HCT116 (cell line): Measurements from ENCODE around the gene IL1B. TPM values are rescaled to one million over a fixed set of nuclear protein-coding genes. Genes with fewer than 3 reads are reported as not detected.
"Not testable (repeated sequence)": the region's sequence is repeated elsewhere in the genome, so short reads cannot be mapped to it uniquely, and the experiment has no call there.

ENCODE experiments used
- ATAC-seq: fragments of 200-7000 bp; cut with Tn5 transposase; 2 replicates; pipeline ENCODE4 v1.9.1; 2020; ENCODE audit warnings: mild to moderate bottlenecking, moderate library complexity
- BruUV-seq: library from RNA; stranded (reverse); fragments of 400-500 nt; replicated peaks from 2 replicates; lab custom pipeline; 2021; lab: Mats Ljungman, UMichigan
- CTCF ChIA-PET: fragments of 300-600 bp; sonication (Branson Sonifier 250); formaldehyde crosslinking; loops from one replicate; lab custom pipeline; 2021; ENCODE audit warnings: antibody characterized with exemption; lab: Charles Lee
- POLR2A ChIA-PET: fragments of 300-600, 350-600 bp; sonication (Branson Sonifier 250); formaldehyde crosslinking; loops from one replicate; lab custom pipeline; 2021; ENCODE audit warnings: antibody characterized with exemption; lab: Charles Lee
- RAD21 ChIA-PET, 2 experiments: fragments of 300-600 bp; sonication (Branson Sonifier 250); formaldehyde crosslinking; loops; one replicate each; lab custom pipeline; 2023; ENCODE audit warnings: low total read pairs in 2 of 2; ENCODE audit not compliant: uncharacterized antibody in 2 of 2, unreplicated experiment in 2 of 2, low non-redundant PET in 1 of 2; lab: Charles Lee
- DNase-seq: peaks from one replicate; pipeline ENCODE4 v3.0.0-alpha.2; 2010; ENCODE audit warnings: low read depth, low spot score
- H2AFZ ChIP-seq: fragments of 200-600 bp; shearing (Covaris generic), sonication (generic); 2 replicates; pipeline ENCODE4 v1.6.1; 2017; ENCODE audit warnings: low read depth, mixed run types, mixed read lengths, antibody characterized with exemption, low read length; ENCODE audit not compliant: poor library complexity, severe bottlenecking
- H3K27ac ChIP-seq: 2 replicates; pipeline ENCODE4 v1.5.1; 2012; ENCODE audit warnings: low read depth, low read length
- H3K27me3 ChIP-seq: fragments of 200-600 bp; sonication (generic); 2 replicates; pipeline ENCODE4 v1.6.1; 2016; ENCODE audit warnings: mixed run types, low read length, mixed read lengths; ENCODE audit not compliant: insufficient read depth
- H3K36me3 ChIP-seq, 2 experiments: fragments of 200-500 bp in 1 of 2; fragments of 200-600 bp in 1 of 2; sonication (Bioruptor generic) in 1 of 2; sonication (generic) in 1 of 2; 2 replicates each; pipeline versions ENCODE4 v1.5.1 to v1.6.1; 2014 to 2016; ENCODE audit warnings: low read length in 2 of 2, inconsistent platforms in 1 of 2, mixed read lengths in 1 of 2, mixed run types in 1 of 2; ENCODE audit not compliant: insufficient read depth in 2 of 2, control insufficient read depth in 1 of 2
- H3K4me1 ChIP-seq, 2 experiments: fragments of 200-600 bp in 1 of 2; sonication (generic) in 1 of 2; 2 replicates each; pipeline versions ENCODE4 v1.5.1 to v1.6.1; 2012 to 2017; ENCODE audit warnings: low read length in 2 of 2, inconsistent platforms in 1 of 2, mild to moderate bottlenecking in 1 of 2, mixed read lengths in 1 of 2, mixed run types in 1 of 2, moderate library complexity in 1 of 2; ENCODE audit not compliant: insufficient read depth in 2 of 2, control insufficient read depth in 1 of 2
- H3K4me2 ChIP-seq: fragments of 200-600 bp; sonication (generic); 2 replicates; pipeline ENCODE4 v1.6.1; 2017; ENCODE audit warnings: mixed run types, low read length, mixed read lengths
- H3K4me3 ChIP-seq, 2 experiments: fragments of 200-600 bp in 1 of 2; sonication (generic) in 1 of 2; replicated peaks in 1 of 2; 2 replicates each; pipeline ENCODE4 v1.5.1; 2011 to 2016; ENCODE audit warnings: low read length in 2 of 2, control low read depth in 1 of 2, low read depth in 1 of 2, mild to moderate bottlenecking in 1 of 2, mixed read lengths in 1 of 2, mixed run types in 1 of 2
- H3K79me2 ChIP-seq: fragments of 200-600 bp; sonication (generic); 2 replicates; pipeline ENCODE4 v1.6.1; 2017; ENCODE audit warnings: mild to moderate bottlenecking, mixed run types, low read length, moderate library complexity, mixed read lengths; ENCODE audit not compliant: insufficient read depth
- H3K9ac ChIP-seq: fragments of 200-600 bp; sonication (generic); 2 replicates; pipeline ENCODE4 v1.6.1; 2016; ENCODE audit warnings: low read length, mixed read lengths
- H3K9me2 ChIP-seq: fragments of 200-600 bp; sonication (generic), shearing (Covaris generic); 2 replicates; pipeline ENCODE4 v1.6.1; 2017; ENCODE audit warnings: mixed run types, mild to moderate bottlenecking, moderate library complexity; ENCODE audit not compliant: insufficient read depth
- H3K9me3 ChIP-seq, 2 experiments: fragments of 200-500 bp in 1 of 2; fragments of 200-600 bp in 1 of 2; sonication (Bioruptor generic) in 1 of 2; sonication (generic) in 1 of 2; 2 replicates each; pipeline ENCODE4 v1.6.1; 2014 to 2017; ENCODE audit warnings: low read length in 2 of 2, mixed read lengths in 2 of 2, inconsistent platforms in 1 of 2, low read depth in 1 of 2, mild to moderate bottlenecking in 1 of 2, mixed run types in 1 of 2, moderate library complexity in 1 of 2; ENCODE audit not compliant: control insufficient read depth in 1 of 2, insufficient read depth in 1 of 2
- H4K20me1 ChIP-seq: fragments of 200-600 bp; sonication (generic), shearing (Covaris generic); 2 replicates; pipeline ENCODE4 v1.6.1; 2017; ENCODE audit warnings: mixed run types, mild to moderate bottlenecking, moderate library complexity; ENCODE audit not compliant: insufficient read depth
- CBX3 ChIP-seq: IDR thresholded peaks from 2 replicates; pipeline ENCODE4 v1.6.1; 2012; ENCODE audit warnings: low read depth
- EGR1 ChIP-seq: IDR thresholded peaks from 2 replicates; pipeline ENCODE4 v1.6.1; 2012; ENCODE audit warnings: low read depth
- ELF1 ChIP-seq: IDR thresholded peaks from 2 replicates; pipeline ENCODE4 v1.6.1; 2012; ENCODE audit warnings: low read depth, borderline replicate concordance
- FOSL1 ChIP-seq: IDR thresholded peaks from 2 replicates; pipeline ENCODE4 v1.6.1; 2012; ENCODE audit warnings: low read depth
- POLR2A ChIP-seq: IDR thresholded peaks from 2 replicates; pipeline ENCODE4 v1.7.0; 2011; ENCODE audit warnings: borderline replicate concordance; ENCODE audit not compliant: insufficient read depth, insufficient read length; ENCODE audit errors: extremely low read depth
- SRF ChIP-seq: IDR thresholded peaks from 2 replicates; pipeline ENCODE4 v1.6.1; 2012; ENCODE audit warnings: low read depth
- ZNF274 ChIP-seq: fragments of 200-500 bp; sonication (Bioruptor generic); IDR thresholded peaks from 2 replicates; pipeline ENCODE4 v1.6.1; 2014; ENCODE audit warnings: mild to moderate bottlenecking, low read depth, low read length, inconsistent platforms
- intact Hi-C: fragments of 100-400 bp; cut with micrococcal nuclease; formaldehyde crosslinking; loops from 2 replicates; pipeline ENCODE4 v1.10.0; 2022
- total RNA-seq: library from RNA; stranded (reverse); gene quantifications from one replicate; pipeline ENCODE4 v1.2.1, GENCODE V29; 2021; ENCODE audit not compliant: unreplicated experiment
- TF ChIP-seq, protein P1 (sequence below): IDR thresholded peaks from 2 replicates; pipeline ENCODE4 v1.6.1; 2012

The IL1B gene
- total RNA-seq, 1 experiment from 2014 or later = not detected

DNA sequence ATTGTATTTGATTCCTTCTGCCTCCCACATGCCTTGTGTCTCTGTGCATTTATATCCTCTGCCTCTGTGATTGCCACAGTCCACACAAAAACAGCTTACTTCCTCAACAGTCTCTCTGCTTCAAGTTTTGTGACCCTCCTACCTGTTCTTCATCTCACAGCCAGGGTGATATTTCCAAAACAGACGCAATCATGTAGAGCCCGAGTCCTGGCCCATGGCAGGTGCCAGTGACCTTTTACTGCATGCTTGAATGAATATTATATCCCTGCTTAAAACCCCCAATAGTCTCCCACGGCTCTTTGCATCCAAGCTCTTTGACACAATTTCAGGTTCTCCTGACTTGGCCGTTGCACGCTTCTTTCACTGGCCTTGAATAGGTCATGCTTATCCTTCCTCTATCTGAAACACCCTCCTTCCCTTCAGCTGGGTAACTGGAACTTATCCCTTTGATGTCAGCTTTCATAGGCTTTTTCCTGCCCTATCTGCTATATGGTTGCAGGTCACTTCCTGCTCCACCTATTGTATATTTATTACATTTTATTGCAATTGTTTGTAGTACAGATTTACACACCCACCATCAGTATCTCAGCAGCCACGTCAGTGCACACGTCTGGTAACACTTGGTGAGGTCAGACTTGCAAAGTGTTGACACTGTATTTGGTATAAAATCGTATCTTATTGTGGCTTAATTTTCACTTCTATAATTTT is 29.7 kb upstream of the IL1B start:
- CTCF ChIA-PET = no interaction called here
- Histone ChIP-seq H3K9me3 (peaks cover 0 to 3% of the 10 kb centered on the region in 2 experiments; a peak in 1 of 4 replicates), H4K20me1 (no peaks in the 10 kb centered on the region), H3K4me2 (no peak overlapping the region), H3K9me2 (no peaks in the 10 kb centered on the region), H2AFZ (no peak overlapping the region), H3K9ac (no peak overlapping the region), H3K4me3 (no peak overlapping the region), H3K27me3 (no peaks in the 10 kb centered on the region; the same call in 1 of the 2 replicates), H3K27ac (no peak overlapping the region), H3K79me2 (no peaks in the 10 kb centered on the region), H3K36me3 (no peaks in the 10 kb centered on the region)
- BruUV-seq = no TSS peak
- ATAC-seq = no peak
- POLR2A ChIA-PET = no interaction called here
- intact Hi-C loops = no loop called here
- no peak for DNase-seq
- RAD21 ChIA-PET = no interaction called here
- TF ChIP-seq CBX3 (no peak), ELF1 (no peak), ZNF274 (no peak), POLR2A (no peak), EGR1 (no peak)
- TF ChIP-seq, protein P1, sequence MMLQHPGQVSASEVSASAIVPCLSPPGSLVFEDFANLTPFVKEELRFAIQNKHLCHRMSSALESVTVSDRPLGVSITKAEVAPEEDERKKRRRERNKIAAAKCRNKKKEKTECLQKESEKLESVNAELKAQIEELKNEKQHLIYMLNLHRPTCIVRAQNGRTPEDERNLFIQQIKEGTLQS = no peak
- TF ChIP-seq, all 23 proteins: peak for 0
- H3K4me1 ChIP-seq = peaks cover 28 to 37% of the 10 kb centered on the region in 2 experiments

- ATAC-seq (no peak), DNase-seq (no peak)
- TF ChIP-seq FOSL1 = no peak
- TF ChIP-seq SRF = no peak
- intact Hi-C loops = no loop called here
- Histone ChIP-seq H3K27me3 (no peaks in the 10 kb centered on the region), H3K36me3 (no peaks in the 10 kb centered on the region), H3K79me2 (no peaks in the 10 kb centered on the region), H3K4me2 (no peak overlapping the region), H3K9me3 (peaks cover 8 to 12% of the 10 kb centered on the region in 2 experiments; a peak in 2 of 4 replicates), H3K4me1 (peaks cover 14 to 21% of the 10 kb centered on the region in 2 experiments), H3K9me2 (no peaks in the 10 kb centered on the region), H3K4me3 (no peak overlapping the region), H2AFZ (no peak overlapping the region), H4K20me1 (no peaks in the 10 kb centered on the region), H3K9ac (no peak overlapping the region), H3K27ac (no peak overlapping the region)
- ChIA-PET CTCF (no interaction called here), RAD21 (no interaction called here), POLR2A (no interaction called here)
- BruUV-seq = no TSS peak
These were observed 27.5 kb upstream of the IL1B start for GRCh38 chr2:112864072-112864471.

DNA sequence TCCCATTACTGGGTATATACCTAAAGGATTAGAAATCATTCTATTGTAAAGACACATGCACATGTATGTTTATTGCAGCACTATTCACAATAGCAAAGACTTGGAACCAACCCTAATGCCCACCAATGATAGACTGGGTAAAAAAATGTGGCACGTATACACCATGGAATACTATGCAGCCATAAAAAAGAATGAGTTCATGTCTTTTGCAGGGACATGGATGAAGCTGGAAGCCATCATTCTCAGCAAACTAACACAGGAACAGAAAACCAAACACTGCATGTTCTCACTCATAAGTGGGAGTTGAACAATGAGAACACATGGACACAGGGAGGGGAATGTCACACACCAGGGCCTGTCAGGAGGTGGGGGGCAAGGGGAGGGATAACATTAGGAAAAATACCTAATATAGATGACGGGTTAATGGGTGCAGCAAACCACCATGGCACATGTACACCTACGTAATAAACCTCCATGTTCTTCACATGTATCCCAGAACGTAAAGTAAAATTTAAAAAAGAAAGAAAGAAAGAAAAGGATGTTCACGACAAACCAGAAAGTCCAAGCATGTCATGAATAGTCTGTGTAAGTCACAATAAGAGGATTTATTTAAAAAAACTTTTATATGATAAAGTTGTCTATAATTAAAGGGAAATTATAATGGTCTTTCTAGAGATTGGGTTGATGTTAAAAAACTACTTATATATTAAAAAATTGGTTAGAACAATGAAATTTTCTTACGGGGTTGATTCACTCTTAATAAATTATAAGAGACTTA is 23.0 kb upstream of the IL1B start:
- H3K9ac ChIP-seq, H3K27me3 ChIP-seq, CTCF ChIA-PET, H4K20me1 ChIP-seq, H3K4me1 ChIP-seq, H3K4me3 ChIP-seq, POLR2A ChIA-PET, intact Hi-C loops, H3K36me3 ChIP-seq, H3K79me2 ChIP-seq, RAD21 ChIA-PET, BruUV-seq, H3K27ac ChIP-seq, ATAC-seq, H3K9me2 ChIP-seq, H3K4me2 ChIP-seq, H2AFZ ChIP-seq: not testable (repeated sequence)
- peaks cover 8 to 12% of the 10 kb centered on the region in 2 experiments; a peak in 2 of 4 replicates for H3K9me3 ChIP-seq
- DNase-seq = peak; percentile 19
